ENCODE measurements around the gene OR4A15. TPM values are rescaled to one million over a fixed set of nuclear protein-coding genes. Genes with fewer than 3 reads are reported as not detected.

Gene OR4A15
- total and polyA plus RNA-seq, 2 experiments from 2014 or later: not detected

DNA sequence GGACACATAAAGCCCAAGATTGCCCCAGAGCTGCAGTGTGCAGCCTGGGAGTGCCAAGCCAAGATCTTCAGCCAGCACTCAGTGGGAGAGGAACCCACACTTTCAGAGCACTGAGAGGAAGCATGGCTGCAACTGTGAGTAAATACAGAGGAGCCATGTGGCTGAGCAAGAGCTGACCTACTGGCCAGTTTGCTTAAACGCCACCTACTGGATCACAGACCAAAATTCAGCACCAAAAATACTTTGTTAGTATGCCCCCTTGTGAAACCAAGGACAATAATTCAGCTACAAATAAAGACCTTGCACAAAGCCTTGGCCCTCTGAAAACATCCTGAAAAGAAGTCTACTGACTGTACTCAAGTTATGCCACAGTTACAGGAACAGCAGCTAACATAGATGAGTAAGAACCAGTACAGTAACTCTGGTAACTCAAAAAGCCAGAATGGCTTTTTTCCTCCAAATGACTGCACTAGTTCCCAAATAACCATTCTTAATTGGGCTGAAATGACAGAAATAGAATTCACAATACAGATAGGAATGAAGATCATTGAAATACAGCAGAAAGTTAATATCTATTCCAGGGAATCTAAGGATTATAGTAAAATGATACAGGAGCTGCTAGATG, 10.1 kb upstream of the OR4A15 start:
- Histone ChIP-seq H3K36me3 (ENCODE audit: insufficient read depth) (peaks cover 18% of the 10 kb centered on the region), H3K79me2 (replicated peaks; ENCODE audit: insufficient read depth) (no peaks in the 10 kb centered on the region), H3K27me3 (ENCODE audit: insufficient read depth) (no peaks in the 10 kb centered on the region), H4K20me1 (replicated peaks; ENCODE audit: insufficient read depth) (no peaks in the 10 kb centered on the region), H3K9me2 (ENCODE audit: insufficient read depth) (no peaks in the 10 kb centered on the region), H3K4me3 (no peak overlapping the region), H2AFZ (no peak overlapping the region), H3K4me1 (ENCODE audit: insufficient read depth) (no peaks in the 10 kb centered on the region), H3K4me2 (no peak overlapping the region), H3F3A (replicated peaks; ENCODE audit: low read depth) (no peaks in the 10 kb centered on the region), H3K27ac (ENCODE audit: low read depth) (no peak overlapping the region)
- peaks cover 52% of the 10 kb centered on the region; the same call in 2 of the 3 replicates for H3K36me3 Mint-ChIP-seq (ENCODE audit: low read depth)
- TF ChIP-seq NANOG (IDR thresholded peaks at IDR 0.05; ENCODE audit: borderline replicate concordance) (no peak), JUNB (IDR thresholded peaks at IDR 0.05; ENCODE audit: unreplicated experiment) (no peak)
- TF ChIP-seq, protein P1, sequence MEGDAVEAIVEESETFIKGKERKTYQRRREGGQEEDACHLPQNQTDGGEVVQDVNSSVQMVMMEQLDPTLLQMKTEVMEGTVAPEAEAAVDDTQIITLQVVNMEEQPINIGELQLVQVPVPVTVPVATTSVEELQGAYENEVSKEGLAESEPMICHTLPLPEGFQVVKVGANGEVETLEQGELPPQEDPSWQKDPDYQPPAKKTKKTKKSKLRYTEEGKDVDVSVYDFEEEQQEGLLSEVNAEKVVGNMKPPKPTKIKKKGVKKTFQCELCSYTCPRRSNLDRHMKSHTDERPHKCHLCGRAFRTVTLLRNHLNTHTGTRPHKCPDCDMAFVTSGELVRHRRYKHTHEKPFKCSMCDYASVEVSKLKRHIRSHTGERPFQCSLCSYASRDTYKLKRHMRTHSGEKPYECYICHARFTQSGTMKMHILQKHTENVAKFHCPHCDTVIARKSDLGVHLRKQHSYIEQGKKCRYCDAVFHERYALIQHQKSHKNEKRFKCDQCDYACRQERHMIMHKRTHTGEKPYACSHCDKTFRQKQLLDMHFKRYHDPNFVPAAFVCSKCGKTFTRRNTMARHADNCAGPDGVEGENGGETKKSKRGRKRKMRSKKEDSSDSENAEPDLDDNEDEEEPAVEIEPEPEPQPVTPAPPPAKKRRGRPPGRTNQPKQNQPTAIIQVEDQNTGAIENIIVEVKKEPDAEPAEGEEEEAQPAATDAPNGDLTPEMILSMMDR (conservative IDR thresholded peaks at IDR 0.05; ENCODE audit: low read depth in 2 of 2): peak in 1 of 2 experiments; percentile 32; a peak in 2 of 4 replicates
- no peak overlapping the region for H3K27ac Mint-ChIP-seq
- ATAC-seq (no peak), DNase-seq (ENCODE audit: low spot score) (peak; percentile 5)
- no peak overlapping the region for H3K4me3 Mint-ChIP-seq
- no peaks in the 10 kb centered on the region for H3K4me1 Mint-ChIP-seq
- H3K27me3 Mint-ChIP-seq (ENCODE audit: insufficient read depth, low read depth, poor library complexity): peaks cover 2% of the 10 kb centered on the region
- peaks cover 100% of the 10 kb centered on the region for H3K9me3 Mint-ChIP-seq

DNA sequence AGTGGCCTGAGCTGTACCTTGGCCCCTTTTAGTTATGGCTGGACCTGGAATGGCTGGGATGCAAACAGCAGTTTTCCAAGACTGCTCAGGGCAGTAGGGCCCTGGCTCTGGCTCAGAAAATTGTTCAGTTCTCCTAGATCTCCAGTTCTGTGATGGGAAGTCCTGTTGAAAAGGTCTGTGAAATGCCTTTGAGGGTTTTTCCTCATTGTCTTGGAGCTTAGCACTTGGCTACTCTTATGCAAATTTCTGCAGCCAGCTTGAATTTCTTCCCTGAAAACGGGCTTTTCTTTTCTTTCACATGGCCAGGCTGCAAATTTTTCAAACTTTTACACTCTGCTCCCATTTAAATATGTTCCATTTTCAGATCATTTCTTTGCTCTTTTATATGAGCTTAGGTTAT, 33.2 kb downstream of the OR4A15 start:
- no peaks in the 10 kb centered on the region for H3K79me2 ChIP-seq (replicated peaks; ENCODE audit: insufficient read depth)
- ATAC-seq (no peak), DNase-seq (ENCODE audit: low spot score) (no peak)
- no peaks in the 10 kb centered on the region for H3K27me3 ChIP-seq (ENCODE audit: insufficient read depth)
- H3K4me2 ChIP-seq: no peak overlapping the region
- Mint-ChIP-seq H3K27ac (no peak overlapping the region), H3K4me3 (no peak overlapping the region), H3K9me3 (peaks cover 94% of the 10 kb centered on the region), H3K4me1 (no peaks in the 10 kb centered on the region), H3K36me3 (ENCODE audit: low read depth) (peaks cover 40% of the 10 kb centered on the region), H3K27me3 (ENCODE audit: insufficient read depth, low read depth, poor library complexity) (peaks cover 2% of the 10 kb centered on the region)
- H3K27ac ChIP-seq (ENCODE audit: low read depth): no peak overlapping the region
- H4K20me1 ChIP-seq (replicated peaks; ENCODE audit: insufficient read depth): no peaks in the 10 kb centered on the region
- H3F3A ChIP-seq (replicated peaks; ENCODE audit: low read depth): no peaks in the 10 kb centered on the region
- H3K36me3 ChIP-seq (ENCODE audit: insufficient read depth): no peaks in the 10 kb centered on the region; the same call in 1 of the 2 replicates
- no peaks in the 10 kb centered on the region for H3K4me1 ChIP-seq (ENCODE audit: insufficient read depth)
- no peak overlapping the region for H2AFZ ChIP-seq
- no peak for TF ChIP-seq STAT1 (IDR thresholded peaks at IDR 0.05; ENCODE audit: unreplicated experiment)
- no peak for TF ChIP-seq CREB1 (CRISPR knock-in tag; IDR thresholded peaks at IDR 0.05; ENCODE audit: low read depth)
- H3K4me3 ChIP-seq: no peak overlapping the region
- no peaks in the 10 kb centered on the region for H3K9me2 ChIP-seq (ENCODE audit: insufficient read depth)

Small RNA genes within 50 kb of the gene (small RNA-seq; reads per million reads assigned to genes)
- not detected for gene OR4X7P (ENCODE audit: low replicate concordance)

Other genes starting within 250 kb of the OR4A15 start
- not detected in 2 replicates for gene TRIM48, start 105.8 kb upstream of the OR4A15 start, total RNA-seq (2014; rRNA removed; shearing (Covaris generic))
- gene TRIM48, start 105.8 kb upstream of the OR4A15 start, polyA plus RNA-seq (2016; fragmentation: Nextera tagmentation; extraction: Ambion mirVana): not detected in 2 replicates
- gene OR4A16, start 24.8 kb upstream of the OR4A15 start, total RNA-seq (2014; rRNA removed; shearing (Covaris generic)): not detected in 2 replicates
- gene OR4A16, start 24.8 kb upstream of the OR4A15 start, polyA plus RNA-seq (2016; fragmentation: Nextera tagmentation; extraction: Ambion mirVana): not detected in 2 replicates
- gene OR4C15, start 186.5 kb downstream of the OR4A15 start, total RNA-seq (2014; rRNA removed; shearing (Covaris generic)): not detected in 2 replicates
- gene OR4C15, start 186.5 kb downstream of the OR4A15 start, polyA plus RNA-seq (2016; fragmentation: Nextera tagmentation; extraction: Ambion mirVana): not detected in 2 replicates
- gene OR4C16, start 204.2 kb downstream of the OR4A15 start, total RNA-seq (2014; rRNA removed; shearing (Covaris generic)): not detected in 2 replicates
- gene OR4C16, start 204.2 kb downstream of the OR4A15 start, polyA plus RNA-seq (2016; fragmentation: Nextera tagmentation; extraction: Ambion mirVana): not detected in 2 replicates
- not detected in 2 replicates for gene OR4C11, start 239.7 kb downstream of the OR4A15 start, total RNA-seq (2014; rRNA removed; shearing (Covaris generic))
- not detected in 2 replicates for gene OR4C11, start 239.7 kb downstream of the OR4A15 start, polyA plus RNA-seq (2016; fragmentation: Nextera tagmentation; extraction: Ambion mirVana)

Data from GM23338 (cell line).